Activated CD8-positive, alpha-beta memory T cell treated with anti-CD3 and anti-CD28 coated beads, Interleukin-2, amount 10 ng/mL, durations not matched to agents 7 days and 5 days (primary cell): ENCODE measurements around the gene PTPRU. TPM values are rescaled to one million over a fixed set of nuclear protein-coding genes. Genes with fewer than 3 reads are reported as not detected.

ENCODE experiments used
- ATAC-seq: fragments of 150-1000 bp; cut with Tn5 transposase; one replicate; pipeline ENCODE4 v1.10.0; 2021; ENCODE audit warnings: moderate library complexity
- CTCF ChIA-PET: fragments of 350-600 bp; sonication (Branson Sonifier 250); formaldehyde crosslinking; loops from one replicate; lab custom pipeline; 2021; ENCODE audit warnings: antibody characterized with exemption; lab: Charles Lee
- DNase-seq: peaks from one replicate; pipeline ENCODE4 v3.0.0-alpha.2; 2020
- H3K27ac Mint-ChIP-seq: one replicate; pipeline ENCODE4 v1.8.0; 2021; ENCODE audit warnings: mild to moderate bottlenecking, mixed read lengths
- H3K27me3 Mint-ChIP-seq: one replicate; pipeline ENCODE4 v1.8.0; 2021; ENCODE audit warnings: mixed read lengths
- H3K36me3 Mint-ChIP-seq: one replicate; pipeline ENCODE4 v1.8.0; 2021; ENCODE audit warnings: mild to moderate bottlenecking, mixed read lengths
- H3K4me1 Mint-ChIP-seq: one replicate; pipeline ENCODE4 v1.8.0; 2021; ENCODE audit warnings: mixed read lengths
- H3K4me3 Mint-ChIP-seq: one replicate; pipeline ENCODE4 v1.8.0; 2021; ENCODE audit warnings: mild to moderate bottlenecking, moderate library complexity, mixed read lengths
- H3K9me3 Mint-ChIP-seq: one replicate; pipeline ENCODE4 v1.8.0; 2022; ENCODE audit warnings: low read depth, mixed read lengths
- total RNA-seq, 2 experiments: library from RNA; stranded (reverse); gene quantifications; one replicate each; pipeline ENCODE4 v1.2.3, GENCODE V29; 2021

The PTPRU gene
- total RNA-seq = under 1 TPM; 0.47 to 0.64 TPM

DNA sequence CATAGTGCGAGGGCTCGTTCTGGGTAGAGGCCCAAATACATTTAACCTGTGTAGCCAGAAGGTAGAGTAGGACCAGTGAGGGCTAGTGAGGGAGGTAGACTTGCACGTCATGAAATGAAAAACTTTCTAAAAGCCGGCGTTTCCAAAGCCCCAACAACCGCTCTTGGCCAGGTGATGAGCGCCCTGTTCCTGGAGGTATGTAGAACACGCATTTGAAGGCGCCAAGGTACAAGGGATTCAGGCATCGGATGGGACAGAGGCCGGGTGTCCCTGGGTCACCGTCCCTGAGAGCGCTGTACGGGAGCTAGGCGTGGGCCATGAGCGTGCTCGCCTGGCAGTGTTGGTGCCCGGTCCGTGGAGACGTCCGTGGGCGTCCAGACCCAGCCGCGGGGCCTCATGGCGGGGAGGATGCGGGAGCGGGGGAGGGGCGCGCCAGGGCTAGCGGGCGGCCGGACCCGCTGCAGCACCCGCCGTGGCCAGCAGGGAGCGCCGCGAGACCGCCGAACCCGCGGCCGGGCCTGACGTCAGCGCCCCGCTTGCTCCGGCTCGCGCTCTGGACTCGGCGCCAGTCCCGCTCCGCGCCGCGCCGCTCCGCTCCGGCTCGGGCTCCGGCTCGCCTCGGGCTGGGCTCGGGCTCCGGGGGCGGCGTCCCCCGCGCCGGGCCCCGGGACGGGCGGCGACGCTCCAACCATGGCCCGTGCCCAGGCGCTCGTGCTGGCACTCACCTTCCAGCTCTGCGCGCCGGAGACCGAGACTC lies at the start of gene PTPRU:
Gene PTPRU, plus strand, starts transcription at position 568 of the 757 bp plus-strand sequence. Its CDS starts 123 bp downstream, at position 691.
- peak within 1 kb of the TSS; percentile 53 for H3K4me3 Mint-ChIP-seq
- peak; percentile 91 for ATAC-seq
- peak; percentile 81 for DNase-seq
- H3K4me1 Mint-ChIP-seq = peaks cover 22% of the 10 kb centered on the region
- H3K9me3 Mint-ChIP-seq = no peaks in the 10 kb centered on the region
- peaks cover 57% of the 10 kb centered on the region for H3K27me3 Mint-ChIP-seq
- peak within 1 kb of the TSS; percentile 1 for H3K27ac Mint-ChIP-seq
- CTCF ChIA-PET = interaction anchor here (0.7 to 1.5 kb wide), 4 partner anchors 10 to 1472 kb away, joined by 3 to 10 read pairs (median 4); no protein-coding TSS in a partner anchor
- H3K36me3 Mint-ChIP-seq = peaks cover 6% of the 10 kb centered on the region

- DNase-seq (no peak), ATAC-seq (no peak)
- H3K36me3 Mint-ChIP-seq = no peaks in the 10 kb centered on the region
- H3K4me1 Mint-ChIP-seq = peaks cover 14% of the 10 kb centered on the region
- peak overlapping the region; percentile 23 for H3K27ac Mint-ChIP-seq
- H3K27me3 Mint-ChIP-seq = no peaks in the 10 kb centered on the region
- no peaks in the 10 kb centered on the region for H3K9me3 Mint-ChIP-seq
- H3K4me3 Mint-ChIP-seq = no peak overlapping the region
- CTCF ChIA-PET = interaction anchor here (0.9 to 1.1 kb wide), 3 partner anchors 11 to 304 kb away, joined by 4 to 5 read pairs (median 5); no protein-coding TSS in a partner anchor
Measured at GRCh38 chr1:29186707-29187106, 49.6 kb upstream of the PTPRU start.

DNA sequence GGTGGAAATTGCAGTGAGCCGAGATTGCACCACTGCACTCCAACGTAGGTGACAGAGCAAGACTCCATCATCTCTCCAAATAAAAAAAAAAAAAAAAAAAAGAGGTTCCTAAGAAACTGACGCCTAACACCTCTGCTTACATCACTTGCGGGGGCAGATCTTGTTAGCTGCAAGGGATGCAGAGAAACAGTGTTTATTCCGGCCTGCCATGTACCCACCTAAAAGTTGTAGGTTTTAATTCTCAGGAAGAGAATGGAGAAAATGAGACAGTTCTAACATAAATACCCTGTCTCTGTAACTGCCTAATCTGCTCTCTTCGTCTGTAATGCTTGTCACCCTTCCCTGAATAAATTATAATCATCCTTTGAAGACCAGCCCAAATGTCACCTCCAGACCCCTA lies 45.6 kb upstream of the PTPRU start:
- H3K9me3 Mint-ChIP-seq = no peaks in the 10 kb centered on the region
- peaks cover 1% of the 10 kb centered on the region for H3K36me3 Mint-ChIP-seq
- no peak overlapping the region for H3K4me3 Mint-ChIP-seq
- CTCF ChIA-PET = interaction anchor here (0.6 kb wide), 1 partner anchor 309 kb away, joined by 3 read pairs; no protein-coding TSS in a partner anchor
- ATAC-seq (no peak), DNase-seq (no peak)
- H3K4me1 Mint-ChIP-seq = no peaks in the 10 kb centered on the region
- H3K27ac Mint-ChIP-seq = no peak overlapping the region
- no peaks in the 10 kb centered on the region for H3K27me3 Mint-ChIP-seq

GRCh38 chr1:29193879-29194455 lies 42.4 kb upstream of the PTPRU start:
- H3K4me3 Mint-ChIP-seq = no peak overlapping the region
- H3K36me3 Mint-ChIP-seq = peaks cover 1% of the 10 kb centered on the region
- CTCF ChIA-PET = interaction anchor here (1.3 kb wide), 1 partner anchor 9 kb away, joined by 5 read pairs; no protein-coding TSS in a partner anchor
- no peaks in the 10 kb centered on the region for H3K27me3 Mint-ChIP-seq
- no peak for DNase-seq
- H3K4me1 Mint-ChIP-seq = no peaks in the 10 kb centered on the region
- H3K27ac Mint-ChIP-seq = no peak overlapping the region
- ATAC-seq = no peak
- H3K9me3 Mint-ChIP-seq = no peaks in the 10 kb centered on the region

- Mint-ChIP-seq H3K4me3 (no peak overlapping the region), H3K36me3 (peaks cover 1% of the 10 kb centered on the region), H3K4me1 (peaks cover under 1% of the 10 kb centered on the region), H3K27me3 (no peaks in the 10 kb centered on the region), H3K27ac (no peak overlapping the region), H3K9me3 (no peaks in the 10 kb centered on the region)
- CTCF ChIA-PET = interaction anchor here (0.7 to 10.4 kb wide), 2 partner anchors 14 to 317 kb away, joined by 3 to 247 read pairs; partner anchors contain the start of gene SRSF4
- ATAC-seq = no peak
- DNase-seq = no peak
Measured at GRCh38 chr1:29195881-29196291, 40.4 kb upstream of the PTPRU start.

GRCh38 chr1:29196863-29197589 lies 39.3 kb upstream of the PTPRU start:
- CTCF ChIA-PET = interaction anchor here (0.8 to 10.4 kb wide), 21 partner anchors 10 to 436 kb away, joined by 3 to 247 read pairs (median 4); partner anchors contain the start of genes SRSF4 and TMEM200B
- Mint-ChIP-seq H3K4me1 (peaks cover 12% of the 10 kb centered on the region), H3K4me3 (no peak overlapping the region), H3K36me3 (peaks cover 1% of the 10 kb centered on the region), H3K27me3 (no peaks in the 10 kb centered on the region), H3K27ac (peak overlapping the region; percentile 15), H3K9me3 (no peaks in the 10 kb centered on the region)
- ATAC-seq (no peak), DNase-seq (no peak)

GRCh38 chr1:29197590-29197924 lies 38.8 kb upstream of the PTPRU start:
- H3K4me1 Mint-ChIP-seq = peaks cover 17% of the 10 kb centered on the region
- H3K27me3 Mint-ChIP-seq = no peaks in the 10 kb centered on the region
- peaks cover 1% of the 10 kb centered on the region for H3K36me3 Mint-ChIP-seq
- H3K27ac Mint-ChIP-seq = peak overlapping the region; percentile 15
- DNase-seq = peak; percentile 62
- ATAC-seq = peak; percentile 85
- no peaks in the 10 kb centered on the region for H3K9me3 Mint-ChIP-seq
- CTCF ChIA-PET = interaction anchor here (0.6 to 10.4 kb wide), 22 partner anchors 10 to 1265 kb away, joined by 3 to 247 read pairs (median 4); partner anchors contain the start of genes SRSF4 and TMEM200B
- no peak overlapping the region for H3K4me3 Mint-ChIP-seq

- H3K36me3 Mint-ChIP-seq = peaks cover 1% of the 10 kb centered on the region
- CTCF ChIA-PET = interaction anchor here (0.6 to 10.4 kb wide), 20 partner anchors 10 to 1266 kb away, joined by 3 to 247 read pairs (median 3); partner anchors contain the start of genes SRSF4 and TMEM200B
- peaks cover 20% of the 10 kb centered on the region for H3K4me1 Mint-ChIP-seq
- DNase-seq = no peak
- H3K9me3 Mint-ChIP-seq = no peaks in the 10 kb centered on the region
- ATAC-seq = no peak
- no peaks in the 10 kb centered on the region for H3K27me3 Mint-ChIP-seq
- no peak overlapping the region for H3K27ac Mint-ChIP-seq
- no peak overlapping the region for H3K4me3 Mint-ChIP-seq
Measured at GRCh38 chr1:29197993-29198392, 38.3 kb upstream of the PTPRU start.

GRCh38 chr1:29200906-29201594 lies 35.3 kb upstream of the PTPRU start:
- CTCF ChIA-PET = interaction anchor here (0.6 to 10.4 kb wide), 10 partner anchors 8 to 426 kb away, joined by 3 to 247 read pairs (median 6); partner anchors contain the start of gene SRSF4
- Mint-ChIP-seq H3K27me3 (no peaks in the 10 kb centered on the region), H3K9me3 (no peaks in the 10 kb centered on the region), H3K27ac (peak overlapping the region; percentile 58), H3K36me3 (peaks cover 2% of the 10 kb centered on the region), H3K4me3 (no peak overlapping the region), H3K4me1 (peaks cover 20% of the 10 kb centered on the region)
- ATAC-seq (no peak), DNase-seq (no peak)

- DNase-seq = peak; percentile 55
- H3K4me1 Mint-ChIP-seq = peaks cover 20% of the 10 kb centered on the region
- no peak overlapping the region for H3K4me3 Mint-ChIP-seq
- H3K27me3 Mint-ChIP-seq = no peaks in the 10 kb centered on the region
- H3K9me3 Mint-ChIP-seq = no peaks in the 10 kb centered on the region
- CTCF ChIA-PET = interaction anchor here (0.6 to 10.4 kb wide), 22 partner anchors 9 to 426 kb away, joined by 3 to 247 read pairs (median 6); partner anchors contain the start of gene SRSF4
- ATAC-seq = no peak
- H3K36me3 Mint-ChIP-seq = peaks cover 2% of the 10 kb centered on the region
- peak overlapping the region; percentile 71 for H3K27ac Mint-ChIP-seq
Measured at GRCh38 chr1:29201595-29202051, 34.7 kb upstream of the PTPRU start.

- Mint-ChIP-seq H3K4me1 (peaks cover 20% of the 10 kb centered on the region), H3K36me3 (peaks cover 2% of the 10 kb centered on the region), H3K4me3 (no peak overlapping the region), H3K27me3 (no peaks in the 10 kb centered on the region), H3K9me3 (no peaks in the 10 kb centered on the region), H3K27ac (peak overlapping the region; percentile 71)
- DNase-seq = no peak
- no peak for ATAC-seq
- CTCF ChIA-PET = interaction anchor here (0.6 to 10.4 kb wide), 36 partner anchors 9 to 449 kb away, joined by 3 to 247 read pairs (median 4); partner anchors contain the start of gene SRSF4
Measured at GRCh38 chr1:29202053-29202452, 34.3 kb upstream of the PTPRU start.
